H9 (cell line): ENCODE measurements around the gene DACH1. TPM values are rescaled to one million over a fixed set of nuclear protein-coding genes. Genes with fewer than 3 reads are reported as not detected.

Experiments used
- DNase-seq: peaks from one replicate; pipeline ENCODE4 v3.0.0-alpha.2; 2017
- H2AFZ ChIP-seq: one replicate; pipeline ENCODE4 v1.6.1; 2013; ENCODE audit warnings: mild to moderate bottlenecking, low read length, control low read depth, moderate library complexity
- H2AK5ac ChIP-seq: 2 replicates; pipeline ENCODE4 v1.6.1; 2013; ENCODE audit warnings: low read length, control low read depth, mixed read lengths; ENCODE audit not compliant: insufficient read length
- H2BK120ac ChIP-seq: one replicate; pipeline ENCODE4 v1.6.1; 2013; ENCODE audit warnings: low read depth, mild to moderate bottlenecking, low read length, control low read depth, inconsistent platforms; ENCODE audit not compliant: poor library complexity, severe bottlenecking
- H2BK12ac ChIP-seq: 2 replicates; pipeline ENCODE4 v1.6.1; 2013; ENCODE audit warnings: low read length, control low read depth, mixed read lengths, low read depth; ENCODE audit not compliant: insufficient read length
- H2BK15ac ChIP-seq: 2 replicates; pipeline ENCODE4 v1.6.1; 2013; ENCODE audit warnings: low read depth, low read length, control low read depth
- H2BK20ac ChIP-seq: one replicate; pipeline ENCODE4 v1.6.1; 2013; ENCODE audit warnings: low read depth, mild to moderate bottlenecking, low read length, control low read depth, inconsistent platforms; ENCODE audit not compliant: poor library complexity, severe bottlenecking
- H2BK5ac ChIP-seq: 2 replicates; pipeline ENCODE4 v1.6.1; 2013; ENCODE audit warnings: low read length, control low read depth, mixed read lengths; ENCODE audit not compliant: insufficient read length
- H3K14ac ChIP-seq: 2 replicates; pipeline ENCODE4 v1.6.1; 2013; ENCODE audit warnings: low read length, control low read depth; ENCODE audit not compliant: insufficient read depth
- H3K18ac ChIP-seq: 2 replicates; pipeline ENCODE4 v1.6.1; 2013; ENCODE audit warnings: low read depth, mild to moderate bottlenecking, mixed read lengths, low read length, control low read depth; ENCODE audit not compliant: insufficient read length
- H3K23ac ChIP-seq: 2 replicates; pipeline ENCODE4 v1.6.1; 2013; ENCODE audit warnings: low read length, control low read depth, mixed read lengths, low read depth; ENCODE audit not compliant: insufficient read length
- H3K23me2 ChIP-seq: 2 replicates; pipeline ENCODE4 v1.6.1; 2013; ENCODE audit warnings: low read depth, mild to moderate bottlenecking, mixed read lengths, low read length, control low read depth; ENCODE audit not compliant: insufficient read length, poor library complexity, severe bottlenecking
- H3K27ac ChIP-seq: 2 replicates; pipeline ENCODE4 v1.5.1; 2013; ENCODE audit warnings: low read length, control low read depth, mixed read lengths, low read depth; ENCODE audit not compliant: insufficient read length
- H3K27me3 ChIP-seq: 2 replicates; pipeline ENCODE4 v1.6.1; 2013; ENCODE audit warnings: low read length, control low read depth, inconsistent platforms; ENCODE audit not compliant: insufficient read depth
- H3K4ac ChIP-seq: 2 replicates; pipeline ENCODE4 v1.6.1; 2013; ENCODE audit warnings: low read depth, mild to moderate bottlenecking, control low read depth, inconsistent platforms, low read length, moderate library complexity
- H3K4me1 ChIP-seq: 2 replicates; pipeline ENCODE4 v1.6.1; 2013; ENCODE audit warnings: low read length, control low read depth, inconsistent platforms; ENCODE audit not compliant: insufficient read depth
- H3K4me2 ChIP-seq: 2 replicates; pipeline ENCODE4 v1.6.1; 2013; ENCODE audit warnings: low read length, control low read depth, mixed read lengths; ENCODE audit not compliant: insufficient read length, insufficient read depth
- H3K56ac ChIP-seq: 2 replicates; pipeline ENCODE4 v1.6.1; 2013; ENCODE audit warnings: low read depth, mild to moderate bottlenecking, mixed read lengths, low read length, control low read depth; ENCODE audit not compliant: insufficient read length
- H3K79me1 ChIP-seq: 2 replicates; pipeline ENCODE4 v1.6.1; 2013; ENCODE audit warnings: low read depth, mild to moderate bottlenecking, moderate library complexity, low read length, control low read depth, inconsistent platforms; ENCODE audit not compliant: insufficient read depth, poor library complexity, severe bottlenecking
- H3K79me2 ChIP-seq: 2 replicates; pipeline ENCODE4 v1.6.1; 2013; ENCODE audit warnings: low read length, control low read depth, inconsistent platforms; ENCODE audit not compliant: insufficient read depth
- H3K9ac ChIP-seq: 2 replicates; pipeline ENCODE4 v1.6.1; 2013; ENCODE audit warnings: low read length, control low read depth, mixed read lengths; ENCODE audit not compliant: insufficient read length; ENCODE audit errors: extremely low read depth
- H3K9me3 ChIP-seq: one replicate; pipeline ENCODE4 v1.6.1; 2013; ENCODE audit warnings: low read depth, low read length, inconsistent platforms; ENCODE audit not compliant: control insufficient read depth
- H3T11ph ChIP-seq: one replicate; pipeline ENCODE4 v1.6.1; 2013; ENCODE audit warnings: mild to moderate bottlenecking, low read length, control low read depth, inconsistent platforms
- H4K20me1 ChIP-seq: one replicate; pipeline ENCODE4 v1.6.1; 2013; ENCODE audit not compliant: control insufficient read depth, insufficient read length, insufficient read depth
- H4K5ac ChIP-seq: 2 replicates; pipeline ENCODE4 v1.6.1; 2013; ENCODE audit warnings: low read depth, mild to moderate bottlenecking, mixed read lengths, low read length, control low read depth; ENCODE audit not compliant: insufficient read length
- H4K8ac ChIP-seq: replicated peaks from 2 replicates; pipeline ENCODE4 v1.6.1; 2013; ENCODE audit warnings: low read length, control low read depth, mixed read lengths, low read depth; ENCODE audit not compliant: insufficient read length
- H4K91ac ChIP-seq: 2 replicates; pipeline ENCODE4 v1.6.1; 2013; ENCODE audit warnings: low read depth, mild to moderate bottlenecking, moderate library complexity, mixed read lengths, low read length, control low read depth; ENCODE audit not compliant: insufficient read length
- H3K27ac Mint-ChIP-seq, 3 experiments: 2 replicates in 2 of 3; 3 replicates in 1 of 3; pipeline ENCODE4 v1.8.0; 2020 to 2021; ENCODE audit warnings: mixed read lengths in 3 of 3, mild to moderate bottlenecking in 1 of 3, moderate library complexity in 1 of 3
- H3K27me3 Mint-ChIP-seq: 2 replicates; pipeline ENCODE4 v1.8.0; 2021; ENCODE audit warnings: low read depth, mild to moderate bottlenecking, moderate library complexity, mixed read lengths
- H3K36me3 Mint-ChIP-seq, 3 experiments: 2 replicates in 2 of 3; 3 replicates in 1 of 3; pipeline ENCODE4 v1.8.0; 2020 to 2021; ENCODE audit warnings: low read depth in 3 of 3, mixed read lengths in 3 of 3; ENCODE audit not compliant: insufficient read depth in 1 of 3
- H3K4me1 Mint-ChIP-seq, 2 experiments: 2 replicates each; pipeline ENCODE4 v1.8.0; 2020; ENCODE audit warnings: mixed read lengths in 2 of 2
- H3K4me3 Mint-ChIP-seq, 2 experiments: 2 replicates in 1 of 2; 3 replicates in 1 of 2; pipeline ENCODE4 v1.8.0; 2020 to 2021; ENCODE audit warnings: mild to moderate bottlenecking in 2 of 2, mixed read lengths in 2 of 2, moderate library complexity in 1 of 2
- H3K9me3 Mint-ChIP-seq, 2 experiments: 2 replicates in 1 of 2; 3 replicates in 1 of 2; pipeline ENCODE4 v1.8.0; 2020; ENCODE audit warnings: mild to moderate bottlenecking in 2 of 2, mixed read lengths in 2 of 2, moderate library complexity in 1 of 2
- total RNA-seq: library from RNA; stranded (reverse); gene quantifications from 2 replicates; pipeline ENCODE4 v1.2.1, GENCODE V29; 2021
- TF ChIP-seq, protein P1 (sequence below): fragments of 200-600 bp; sonication (generic); conservative IDR thresholded peaks from 3 replicates; pipeline ENCODE4 v1.8.0; 2021; ENCODE audit warnings: antibody characterized with exemption, mild to moderate bottlenecking

The DACH1 gene
- total RNA-seq, 1 experiment from 2014 or later, result not detected

DNA sequence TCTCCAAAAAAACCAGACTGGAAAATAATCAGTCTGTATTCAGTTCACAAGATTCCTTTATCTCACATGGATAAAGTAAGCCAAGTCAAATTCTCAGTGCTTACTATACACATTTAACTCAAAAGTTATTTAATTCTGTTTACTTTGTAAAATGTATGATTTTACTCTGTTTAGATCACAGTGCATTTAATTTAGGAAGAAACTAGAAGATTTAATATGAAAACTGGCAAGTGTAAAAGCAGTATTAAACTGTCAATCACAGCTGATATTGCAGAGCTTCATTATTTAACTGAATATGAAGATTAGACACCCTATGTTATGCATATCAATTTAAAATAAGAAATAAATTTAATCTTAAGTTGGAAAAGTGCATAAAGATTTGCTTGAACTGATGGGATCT lies 78.0 kb downstream of the DACH1 start:
- no peaks in the 10 kb centered on the region for H4K20me1 ChIP-seq
- H3K79me2 ChIP-seq, result no peaks in the 10 kb centered on the region
- no peak overlapping the region for H2BK20ac ChIP-seq

More for the DNA sequence above, 78.0 kb downstream of the DACH1 start:
- TF ChIP-seq, protein P1, sequence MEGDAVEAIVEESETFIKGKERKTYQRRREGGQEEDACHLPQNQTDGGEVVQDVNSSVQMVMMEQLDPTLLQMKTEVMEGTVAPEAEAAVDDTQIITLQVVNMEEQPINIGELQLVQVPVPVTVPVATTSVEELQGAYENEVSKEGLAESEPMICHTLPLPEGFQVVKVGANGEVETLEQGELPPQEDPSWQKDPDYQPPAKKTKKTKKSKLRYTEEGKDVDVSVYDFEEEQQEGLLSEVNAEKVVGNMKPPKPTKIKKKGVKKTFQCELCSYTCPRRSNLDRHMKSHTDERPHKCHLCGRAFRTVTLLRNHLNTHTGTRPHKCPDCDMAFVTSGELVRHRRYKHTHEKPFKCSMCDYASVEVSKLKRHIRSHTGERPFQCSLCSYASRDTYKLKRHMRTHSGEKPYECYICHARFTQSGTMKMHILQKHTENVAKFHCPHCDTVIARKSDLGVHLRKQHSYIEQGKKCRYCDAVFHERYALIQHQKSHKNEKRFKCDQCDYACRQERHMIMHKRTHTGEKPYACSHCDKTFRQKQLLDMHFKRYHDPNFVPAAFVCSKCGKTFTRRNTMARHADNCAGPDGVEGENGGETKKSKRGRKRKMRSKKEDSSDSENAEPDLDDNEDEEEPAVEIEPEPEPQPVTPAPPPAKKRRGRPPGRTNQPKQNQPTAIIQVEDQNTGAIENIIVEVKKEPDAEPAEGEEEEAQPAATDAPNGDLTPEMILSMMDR, result no peak
- Histone ChIP-seq H2BK12ac (no peak overlapping the region), H3K23ac (no peak overlapping the region), H3K27me3 (no peaks in the 10 kb centered on the region), H3K27ac (no peak overlapping the region), H3K4me1 (peaks cover 3% of the 10 kb centered on the region), H3K4ac (no peak overlapping the region), H3K14ac (no peak overlapping the region), H4K8ac (no peak overlapping the region), H2AK5ac (no peak overlapping the region), H3T11ph (no peak overlapping the region), H2BK15ac (no peak overlapping the region), H3K9ac (no peak overlapping the region), H4K91ac (no peak overlapping the region), H3K79me1 (no peaks in the 10 kb centered on the region), H2AFZ (no peak overlapping the region), H4K5ac (no peak overlapping the region), H3K56ac (no peak overlapping the region), H3K4me2 (no peak overlapping the region), H2BK120ac (no peak overlapping the region), H3K9me3 (no peaks in the 10 kb centered on the region), H3K23me2 (no peaks in the 10 kb centered on the region), H2BK5ac (no peak overlapping the region), H3K18ac (no peak overlapping the region)
- Mint-ChIP-seq H3K9me3 (no peaks in the 10 kb centered on the region), H3K4me3 (no peak overlapping the region), H3K27ac (no peak overlapping the region), H3K4me1 (peaks cover 22 to 29% of the 10 kb centered on the region in 2 experiments), H3K36me3 (no peaks in the 10 kb centered on the region), H3K27me3 (no peaks in the 10 kb centered on the region)
- DNase-seq, result no peak
